ENCODE data around the gene LMBRD2. TPM values are rescaled to one million over a fixed set of nuclear protein-coding genes. Genes with fewer than 3 reads are reported as not detected.
"Not testable (repeated sequence)": the region's sequence is repeated elsewhere in the genome, so short reads cannot be mapped to it uniquely, and the experiment has no call there.

The LMBRD2 gene
- total RNA-seq: 10 to 100 TPM; 18.1 to 23.5 (median 19.4) TPM

GRCh38 chr5:36151434-36152323 is at the start of gene LMBRD2, which contains the start of gene SKP2:
TSS of gene LMBRD2 (minus strand) at chr5:36151887. CDS start at chr5:36143349, 8,538 bp downstream.
TSS of gene SKP2 (plus strand) at chr5:36152111. CDS start at chr5:36152263, 152 bp downstream.
- Histone ChIP-seq H3K27me3 (no peaks in the 10 kb centered on the region), H3K4me3 (replicated peaks in 1 of 3) (peak within 1 kb of the TSS; percentile 77 to 92 (median 80)), H3K4me1 (peaks cover 18 to 24% of the 10 kb centered on the region in 2 donors), H3K27ac (peak within 1 kb of the TSS; percentile 56 to 76 (median 60)), H3K9me3 (no peaks in the 10 kb centered on the region), H3K36me3 (peaks cover 0 to 3% of the 10 kb centered on the region in 2 donors)
- 1% methylated on average over 24 to 50 of the region's 81 CpGs for WGBS, 2 donors
- DNase-seq: peak; percentile 97 to 98
- intact Hi-C loops (cut with DNase I): loop anchor here (10.0 kb wide), 1 partner anchor 83 kb away; no protein-coding TSS in a partner anchor
- TF ChIP-seq POLR2A (IDR thresholded peaks at IDR 0.05): peak in 1 of 2 donors; percentile 84
- TF ChIP-seq, protein P1, sequence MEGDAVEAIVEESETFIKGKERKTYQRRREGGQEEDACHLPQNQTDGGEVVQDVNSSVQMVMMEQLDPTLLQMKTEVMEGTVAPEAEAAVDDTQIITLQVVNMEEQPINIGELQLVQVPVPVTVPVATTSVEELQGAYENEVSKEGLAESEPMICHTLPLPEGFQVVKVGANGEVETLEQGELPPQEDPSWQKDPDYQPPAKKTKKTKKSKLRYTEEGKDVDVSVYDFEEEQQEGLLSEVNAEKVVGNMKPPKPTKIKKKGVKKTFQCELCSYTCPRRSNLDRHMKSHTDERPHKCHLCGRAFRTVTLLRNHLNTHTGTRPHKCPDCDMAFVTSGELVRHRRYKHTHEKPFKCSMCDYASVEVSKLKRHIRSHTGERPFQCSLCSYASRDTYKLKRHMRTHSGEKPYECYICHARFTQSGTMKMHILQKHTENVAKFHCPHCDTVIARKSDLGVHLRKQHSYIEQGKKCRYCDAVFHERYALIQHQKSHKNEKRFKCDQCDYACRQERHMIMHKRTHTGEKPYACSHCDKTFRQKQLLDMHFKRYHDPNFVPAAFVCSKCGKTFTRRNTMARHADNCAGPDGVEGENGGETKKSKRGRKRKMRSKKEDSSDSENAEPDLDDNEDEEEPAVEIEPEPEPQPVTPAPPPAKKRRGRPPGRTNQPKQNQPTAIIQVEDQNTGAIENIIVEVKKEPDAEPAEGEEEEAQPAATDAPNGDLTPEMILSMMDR (IDR thresholded peaks at IDR 0.05): no peak

DNA sequence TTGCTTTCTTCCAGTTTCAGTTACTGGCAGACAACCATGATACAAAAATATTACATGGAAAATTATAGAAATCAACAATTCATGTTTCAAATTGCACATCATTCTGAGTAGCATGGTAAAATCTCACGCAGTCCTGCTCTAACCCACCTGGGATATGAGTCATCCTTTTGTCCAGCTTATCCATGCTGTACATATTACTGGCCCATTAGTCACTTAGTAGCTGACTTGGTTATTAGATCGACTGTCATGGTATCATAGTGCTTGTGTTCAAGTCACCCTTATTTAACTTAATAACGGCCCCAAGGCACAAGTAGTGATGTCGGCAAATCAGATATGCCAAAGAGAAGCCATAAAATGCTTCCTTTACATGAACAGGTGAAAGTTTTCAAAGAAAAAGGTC is 48.8 kb upstream of the LMBRD2 start:
- TF ChIP-seq, protein P1 (IDR thresholded peaks at IDR 0.05): no peak
- no peak for TF ChIP-seq POLR2A (IDR thresholded peaks at IDR 0.05)
- intact Hi-C loops (cut with DNase I): no loop called here
- 91 to 94% methylated on average over 4 of the region's 4 CpGs for WGBS, 2 donors
- no peaks in the 10 kb centered on the region for H3K9me3 ChIP-seq
- DNase-seq: no peak
- H3K27me3 ChIP-seq: no peaks in the 10 kb centered on the region
- H3K4me1 ChIP-seq: no peaks in the 10 kb centered on the region
- peaks cover 24 to 25% of the 10 kb centered on the region in 2 donors for H3K36me3 ChIP-seq
- no peak overlapping the region for H3K27ac ChIP-seq
- H3K4me3 ChIP-seq (replicated peaks in 1 of 3): no peak overlapping the region

DNA sequence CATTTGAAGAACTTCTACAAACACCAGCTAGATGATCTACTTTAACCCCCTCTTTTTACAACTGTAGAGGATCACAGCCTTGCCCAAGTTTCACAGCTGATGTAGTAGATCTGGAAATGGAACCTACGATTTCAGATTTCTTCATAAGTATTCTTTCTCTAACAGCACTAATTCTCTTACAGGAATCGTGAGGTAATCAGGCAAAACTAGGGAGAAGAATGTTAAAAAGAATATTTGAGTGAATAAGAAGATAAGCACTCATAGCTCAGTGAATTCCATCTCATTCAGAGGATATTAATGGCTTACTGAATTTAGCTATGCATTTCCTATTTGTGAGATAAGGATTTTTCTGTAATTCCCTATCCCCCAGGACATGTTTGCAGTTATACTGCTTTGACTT is 47.9 kb upstream of the LMBRD2 start:
- no peaks in the 10 kb centered on the region for H3K9me3 ChIP-seq
- no peaks in the 10 kb centered on the region for H3K4me1 ChIP-seq
- WGBS, 2 donors: 85 to 86% methylated on average over 2 of the region's 2 CpGs
- intact Hi-C loops (cut with DNase I): no loop called here
- TF ChIP-seq, protein P1 (IDR thresholded peaks at IDR 0.05): no peak
- TF ChIP-seq POLR2A (IDR thresholded peaks at IDR 0.05): no peak
- no peak overlapping the region for H3K4me3 ChIP-seq (replicated peaks in 1 of 3)
- no peak for DNase-seq
- peaks cover 29 to 32% of the 10 kb centered on the region in 2 donors for H3K36me3 ChIP-seq
- no peak overlapping the region for H3K27ac ChIP-seq
- H3K27me3 ChIP-seq: no peaks in the 10 kb centered on the region

- H3K9me3 ChIP-seq; H3K4me1 ChIP-seq; H3K27me3 ChIP-seq; H3K4me3 ChIP-seq (replicated peaks in 1 of 3); H3K27ac ChIP-seq; intact Hi-C loops (cut with DNase I); DNase-seq: not testable (repeated sequence)
- peaks cover 32% of the 10 kb centered on the region in 2 donors for H3K36me3 ChIP-seq
- WGBS, 2 donors: 89 to 92% methylated on average over 3 of the region's 3 CpGs
Measured at GRCh38 chr5:36198783-36199182, 47.1 kb upstream of the LMBRD2 start.

- peaks cover 32% of the 10 kb centered on the region in 2 donors for H3K36me3 ChIP-seq
- intact Hi-C loops (cut with DNase I): no loop called here
- H3K4me3 ChIP-seq (replicated peaks in 1 of 3): no peak overlapping the region
Measured at GRCh38 chr5:36198281-36198680, 46.6 kb upstream of the LMBRD2 start.

More at GRCh38 chr5:36198281-36198680, 46.6 kb upstream of the LMBRD2 start:
- no peak for TF ChIP-seq POLR2A (IDR thresholded peaks at IDR 0.05)
- TF ChIP-seq, protein P1 (IDR thresholded peaks at IDR 0.05): no peak
- DNase-seq: no peak
- H3K27ac ChIP-seq: no peak overlapping the region
- H3K9me3 ChIP-seq: no peaks in the 10 kb centered on the region
- H3K4me1 ChIP-seq: no peaks in the 10 kb centered on the region
- no peaks in the 10 kb centered on the region for H3K27me3 ChIP-seq
